MCF 10A (cell line): ENCODE measurements around the gene MN1. TPM values are rescaled to one million over a fixed set of nuclear protein-coding genes. Genes with fewer than 3 reads are reported as not detected.

Experiments used
- BruUV-seq: library from RNA; stranded (reverse); fragments of 400-500 nt; replicated peaks from 2 replicates; lab custom pipeline; 2021; lab: Mats Ljungman, UMichigan
- CTCF ChIA-PET: fragments of 300-600 bp; sonication (Branson Sonifier 250); formaldehyde crosslinking; extraction: SDS; loops from one replicate; lab custom pipeline; 2021; ENCODE audit warnings: antibody characterized with exemption, inconsistent platforms; lab: Yijun Ruan, JAX
- POLR2A ChIA-PET: fragments of 300-600, 350-650 bp; sonication (Branson Sonifier 250); formaldehyde crosslinking; extraction: SDS; loops from one replicate; lab custom pipeline; 2020; ENCODE audit warnings: antibody characterized with exemption, inconsistent platforms; lab: Yijun Ruan, JAX
- DNase-seq: peaks from one replicate; pipeline ENCODE4 v3.0.0-alpha.2; 2018; ENCODE audit not compliant: unreplicated experiment
- H3K27ac Mint-ChIP-seq: one replicate; pipeline ENCODE4 v1.8.0; 2022; ENCODE audit warnings: mild to moderate bottlenecking, low read depth, mixed read lengths; ENCODE audit not compliant: unreplicated experiment
- H3K27me3 Mint-ChIP-seq: one replicate; pipeline ENCODE4 v1.8.0; 2022; ENCODE audit warnings: mixed read lengths; ENCODE audit not compliant: insufficient read depth, unreplicated experiment
- H3K36me3 Mint-ChIP-seq: one replicate; pipeline ENCODE4 v1.8.0; 2022; ENCODE audit warnings: mild to moderate bottlenecking, moderate library complexity, mixed read lengths; ENCODE audit not compliant: insufficient read depth, unreplicated experiment
- H3K4me1 Mint-ChIP-seq: one replicate; pipeline ENCODE4 v1.8.0; 2022; ENCODE audit warnings: mixed read lengths; ENCODE audit not compliant: insufficient read depth, unreplicated experiment
- H3K4me3 Mint-ChIP-seq: one replicate; pipeline ENCODE4 v1.8.0; 2022; ENCODE audit warnings: mild to moderate bottlenecking, moderate library complexity, mixed read lengths; ENCODE audit not compliant: unreplicated experiment
- H3K9me3 Mint-ChIP-seq: one replicate; pipeline ENCODE4 v1.8.0; 2022; ENCODE audit warnings: mixed read lengths; ENCODE audit not compliant: unreplicated experiment
- intact Hi-C: fragments of 100-400 bp; cut with micrococcal nuclease; formaldehyde crosslinking; loops from 2 replicates; pipeline ENCODE4 v1.14.1; 2022
- total RNA-seq: library from RNA; stranded (reverse); gene quantifications from 2 replicates; pipeline ENCODE4 v1.2.3, GENCODE V29; 2022
- TF ChIP-seq, protein P1 (sequence below): fragments of 200-600 bp; IDR thresholded peaks from one replicate; pipeline ENCODE4 v1.8.0; 2022; ENCODE audit warnings: antibody characterized with exemption, mild to moderate bottlenecking; ENCODE audit not compliant: unreplicated experiment

Gene MN1
- total RNA-seq, 1 experiment from 2014 or later: 3.9 TPM

DNA sequence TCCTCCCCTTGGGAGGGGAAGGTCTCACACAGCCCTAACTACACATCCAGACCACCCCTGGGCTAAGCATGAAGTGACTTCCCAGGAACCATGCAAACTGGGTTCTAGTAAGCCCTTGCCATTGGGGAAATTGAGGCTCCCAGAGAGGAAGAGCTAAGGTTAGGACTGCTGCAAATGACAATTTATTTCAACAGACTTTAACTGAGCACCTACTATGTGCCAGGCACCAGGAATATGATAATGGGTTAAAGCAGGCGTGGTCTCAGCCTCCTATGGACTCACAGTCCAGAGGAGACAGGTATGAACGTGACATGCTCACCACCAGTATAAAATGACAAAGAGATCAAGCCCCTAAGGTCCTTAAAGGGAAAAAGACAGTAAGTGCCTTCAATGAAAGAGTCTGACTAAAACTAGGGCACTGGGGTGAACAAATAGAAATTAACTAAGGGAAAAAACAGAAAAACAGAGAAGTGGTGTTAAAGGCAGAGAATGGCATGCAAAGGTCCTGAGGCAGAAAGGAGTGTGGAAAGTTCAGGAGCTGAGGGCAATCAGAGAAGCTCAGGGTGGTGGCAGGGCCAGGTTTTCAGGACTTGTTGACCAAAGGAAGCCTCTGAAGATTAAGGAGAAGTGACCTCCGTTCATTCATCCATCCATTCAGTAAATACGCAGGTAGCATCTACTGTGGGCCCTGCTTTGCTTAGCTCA, 14.4 kb upstream of the MN1 start:
- Mint-ChIP-seq H3K4me3 (no peak overlapping the region), H3K4me1 (peaks cover 7% of the 10 kb centered on the region), H3K36me3 (no peaks in the 10 kb centered on the region), H3K9me3 (no peaks in the 10 kb centered on the region), H3K27me3 (peaks cover 14% of the 10 kb centered on the region), H3K27ac (no peak overlapping the region)
- BruUV-seq: no TSS peak
- no peak for DNase-seq
- TF ChIP-seq, protein P1, sequence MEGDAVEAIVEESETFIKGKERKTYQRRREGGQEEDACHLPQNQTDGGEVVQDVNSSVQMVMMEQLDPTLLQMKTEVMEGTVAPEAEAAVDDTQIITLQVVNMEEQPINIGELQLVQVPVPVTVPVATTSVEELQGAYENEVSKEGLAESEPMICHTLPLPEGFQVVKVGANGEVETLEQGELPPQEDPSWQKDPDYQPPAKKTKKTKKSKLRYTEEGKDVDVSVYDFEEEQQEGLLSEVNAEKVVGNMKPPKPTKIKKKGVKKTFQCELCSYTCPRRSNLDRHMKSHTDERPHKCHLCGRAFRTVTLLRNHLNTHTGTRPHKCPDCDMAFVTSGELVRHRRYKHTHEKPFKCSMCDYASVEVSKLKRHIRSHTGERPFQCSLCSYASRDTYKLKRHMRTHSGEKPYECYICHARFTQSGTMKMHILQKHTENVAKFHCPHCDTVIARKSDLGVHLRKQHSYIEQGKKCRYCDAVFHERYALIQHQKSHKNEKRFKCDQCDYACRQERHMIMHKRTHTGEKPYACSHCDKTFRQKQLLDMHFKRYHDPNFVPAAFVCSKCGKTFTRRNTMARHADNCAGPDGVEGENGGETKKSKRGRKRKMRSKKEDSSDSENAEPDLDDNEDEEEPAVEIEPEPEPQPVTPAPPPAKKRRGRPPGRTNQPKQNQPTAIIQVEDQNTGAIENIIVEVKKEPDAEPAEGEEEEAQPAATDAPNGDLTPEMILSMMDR: no peak
- CTCF ChIA-PET: interaction anchor here (0.8 kb wide), 1 partner anchor 410 kb away, joined by 3 read pairs; no protein-coding TSS in a partner anchor
- intact Hi-C loops: no loop called here
- POLR2A ChIA-PET: interaction anchor here (0.7 kb wide), 1 partner anchor 285 kb away, joined by 3 read pairs; no protein-coding TSS in a partner anchor

DNA sequence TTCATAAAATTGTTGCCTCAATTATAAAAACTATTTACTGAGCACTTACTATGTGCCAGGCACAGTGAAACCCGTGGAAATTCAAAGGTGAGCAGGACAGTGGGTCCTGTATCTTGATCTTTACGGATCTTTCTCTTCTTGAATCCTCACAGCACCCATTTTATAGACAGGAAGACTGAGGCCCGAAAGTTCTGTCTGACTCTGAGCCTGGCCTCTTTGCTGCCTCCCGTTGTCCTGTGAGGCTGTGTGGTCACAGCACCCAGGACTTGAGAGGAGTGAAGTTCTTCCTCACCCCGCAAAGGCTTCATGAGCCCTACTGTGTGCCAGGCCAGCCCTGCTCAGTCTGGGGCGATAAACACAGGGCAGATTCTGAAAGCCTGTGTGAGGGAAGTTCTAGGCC, 13.4 kb upstream of the MN1 start:
- DNase-seq: no peak
- CTCF ChIA-PET: no interaction called here
- H3K4me3 Mint-ChIP-seq: no peak overlapping the region
- H3K36me3 Mint-ChIP-seq: no peaks in the 10 kb centered on the region
- no TSS peak for BruUV-seq
- POLR2A ChIA-PET: no interaction called here
- H3K9me3 Mint-ChIP-seq: no peaks in the 10 kb centered on the region
- H3K27ac Mint-ChIP-seq: no peak overlapping the region
- H3K27me3 Mint-ChIP-seq: peaks cover 14% of the 10 kb centered on the region
- intact Hi-C loops: no loop called here
- H3K4me1 Mint-ChIP-seq: peaks cover 8% of the 10 kb centered on the region
- TF ChIP-seq, protein P1: no peak

DNA sequence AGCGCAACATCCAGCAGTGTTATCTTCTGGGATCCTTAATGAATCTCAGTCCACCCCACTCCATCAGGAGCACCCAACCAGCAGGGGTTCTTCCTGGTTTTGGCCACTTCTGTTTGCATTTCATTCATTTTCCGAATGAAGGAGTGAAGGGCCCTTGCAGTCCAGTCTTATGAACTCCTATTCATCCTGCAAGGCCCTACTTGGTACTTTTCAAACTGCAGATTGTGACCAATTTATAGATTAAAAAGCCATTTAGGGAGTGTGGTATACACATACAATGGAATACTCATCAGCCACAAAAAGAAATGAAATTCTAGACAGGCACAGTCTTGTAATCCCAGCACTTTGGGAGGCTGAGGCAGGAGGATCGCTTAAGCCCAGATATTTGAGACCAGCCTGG, 10.2 kb upstream of the MN1 start:
- TF ChIP-seq, protein P1: no peak
- no TSS peak for BruUV-seq
- Mint-ChIP-seq H3K27me3 (peaks cover 13% of the 10 kb centered on the region), H3K9me3 (no peaks in the 10 kb centered on the region), H3K27ac (peak overlapping the region; percentile 32), H3K4me3 (no peak overlapping the region), H3K36me3 (no peaks in the 10 kb centered on the region), H3K4me1 (peaks cover 8% of the 10 kb centered on the region)
- intact Hi-C loops: no loop called here
- ChIA-PET CTCF (no interaction called here), POLR2A (no interaction called here)
- no peak for DNase-seq

DNA sequence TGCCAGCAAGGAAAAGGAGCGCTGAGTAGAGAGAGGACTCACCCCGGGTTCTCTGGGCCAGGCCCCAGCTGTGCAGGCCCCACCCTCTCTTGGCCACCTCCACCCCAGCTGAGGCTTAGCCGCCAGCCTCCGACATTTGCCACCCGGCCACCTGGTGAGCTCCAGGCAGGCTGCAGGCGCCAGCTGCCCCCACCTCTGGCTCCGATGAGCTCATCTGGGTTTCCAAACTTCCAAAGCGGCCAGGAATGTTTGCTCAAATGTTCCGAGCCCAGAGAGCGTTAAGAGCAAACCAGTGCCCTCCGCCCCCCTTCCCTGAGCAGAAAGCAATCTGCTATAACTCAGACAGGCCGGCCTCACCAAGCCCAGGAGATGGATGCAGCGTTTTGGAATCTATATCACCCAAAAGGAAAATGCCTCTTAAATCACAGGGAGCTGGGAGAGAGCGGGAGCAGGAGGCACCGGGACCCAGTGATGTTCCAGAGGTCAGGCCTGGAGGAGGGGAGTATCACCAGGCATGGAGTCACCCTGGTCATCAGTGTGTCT, 9.1 kb upstream of the MN1 start:
- no peak for DNase-seq
- TF ChIP-seq, protein P1: no peak
- no peak overlapping the region for H3K4me3 Mint-ChIP-seq
- POLR2A ChIA-PET: interaction anchor here (1.0 kb wide), 1 partner anchor 466 kb away, joined by 3 read pairs; no protein-coding TSS in a partner anchor
- H3K36me3 Mint-ChIP-seq: no peaks in the 10 kb centered on the region
- H3K27ac Mint-ChIP-seq: no peak overlapping the region
- BruUV-seq: no TSS peak
- peaks cover 2% of the 10 kb centered on the region for H3K27me3 Mint-ChIP-seq
- CTCF ChIA-PET: no interaction called here
- H3K4me1 Mint-ChIP-seq: peaks cover 8% of the 10 kb centered on the region
- intact Hi-C loops: no loop called here
- H3K9me3 Mint-ChIP-seq: no peaks in the 10 kb centered on the region
